Adrenal gland (tissue), 12 donors: ENCODE data around the gene SCN2A. TPM values are rescaled to one million over a fixed set of nuclear protein-coding genes. Genes with fewer than 3 reads are reported as not detected.
"Not testable (repeated sequence)": the region's sequence is repeated elsewhere in the genome, so short reads cannot be mapped to it uniquely, and the experiment has no call there.

Experiments used
- DNase-seq, 7 donors: peaks; one replicate each; pipeline ENCODE4 v3.0.0-alpha.2; 2019 to 2020
- H3K27ac ChIP-seq, 5 donors: fragments of 200-600 bp; sonication (generic) in 4 of 5; 1 replicate in 3 of 5; 2 replicates in 2 of 5; pipeline versions ENCODE4 v1.5.1 to v1.8.0; 2016 to 2020; ENCODE audit warnings: mild to moderate bottlenecking in 1 of 5
- H3K27me3 ChIP-seq: fragments of 200-600 bp; 2 replicates; pipeline ENCODE4 v1.8.0; 2021
- H3K36me3 ChIP-seq, 2 donors: fragments of 200-600 bp; replicated peaks in 1 of 2; 1 replicate in 1 of 2; 2 replicates in 1 of 2; pipeline versions ENCODE4 v1.5.1 to v1.8.0; 2018 to 2022
- H3K4me1 ChIP-seq, 2 donors: fragments of 200-600 bp; replicated peaks in 1 of 2; 1 replicate in 1 of 2; 2 replicates in 1 of 2; pipeline versions ENCODE4 v1.5.1 to v1.8.0; 2018 to 2021
- H3K4me3 ChIP-seq, 4 donors: fragments of 200-600 bp; sonication (generic) in 3 of 4; one replicate each; pipeline ENCODE4 v1.5.1; 2016 to 2018
- H3K9me3 ChIP-seq, 3 donors: fragments of 200-600 bp; sonication (generic) in 1 of 3; replicated peaks in 1 of 3; 1 replicate in 2 of 3; 2 replicates in 1 of 3; pipeline versions ENCODE4 v1.5.1 to v1.8.0; 2016 to 2021
- POLR2A ChIP-seq, 2 donors: fragments of 450-650 bp; IDR thresholded peaks; one replicate each; pipeline ENCODE4 v1.6.1; 2017; ENCODE audit warnings: antibody characterized with exemption in 2 of 2, mild to moderate bottlenecking in 2 of 2, moderate library complexity in 1 of 2
- WGBS, 4 donors: extraction: QIAGEN DNeasy Blood & Tissue Kit in 2 of 4; methylation state at CpG; one replicate each; pipeline versions ENCODE4 v1.1.5 to v1.1.7; 2013 to 2017; 5-methylcytosine and 5-hydroxymethylcytosine counted together
- intact Hi-C, 2 donors: fragments of 100-400 bp; cut with DNase I; formaldehyde crosslinking; loops; one replicate each; pipeline versions ENCODE4 v1.14.1 to v1.15.0; 2022 to 2023
- polyA plus RNA-seq, 3 donors: library from polyadenylated mRNA; stranded (reverse); fragments of 200-250 nt in 2 of 3; fragments of 350-450 nt in 1 of 3; fragmentation: Illumina TruSeq in 1 of 3; extraction: RNeasy Lipid Tissue Mini Kit (QIAGEN cat#74804) in 1 of 3; gene quantifications; one replicate each; pipeline ENCODE4 v1.2.3, GENCODE V29; 2013 to 2014
- total RNA-seq, 9 donors: library from RNA; depleted of rRNA in 4 of 9; stranded (reverse); fragments of >200 nt in 4 of 9; fragments of 120-200 nt in 1 of 9; fragmentation: NEBNext Ultra II Directional in 1 of 9; extraction: Animal tissue kit (Norgen Biotek cat#: 25700) in 1 of 9; gene quantifications; one replicate each; pipeline versions ENCODE4 v1.1.0 to v1.2.4, GENCODE V29; 2013 to 2023
- TF ChIP-seq, protein P1 (sequence below), 6 experiments: fragments of 450-650 bp in 4 of 6; fragments of 200-600 bp in 2 of 6; sonication (generic) in 1 of 6; IDR thresholded peaks; 1 replicate in 5 of 6; 2 replicates in 1 of 6; pipeline versions ENCODE4 v1.5.1 to v1.8.0; 2016 to 2021; ENCODE audit warnings: antibody characterized with exemption in 6 of 6, mild to moderate bottlenecking in 2 of 6, moderate library complexity in 1 of 6
- donor health status: healthy with polysubstance abuse.
- donor health status: Bipolar disorder and iron deficiency.
- donor health status: DM: yes; HTN: yes; CAD: no.
- donor health status: DM: no; HTN: no; CAD: no.
- donor health status: DM: no; HTN: no; CAD: no.
- donor health status: DM: yes; HTN: yes; CAD: no.

SCN2A gene
- total and polyA plus RNA-seq, 12 donors: 0.34 to 3.5 (median 1.1) TPM

DNA sequence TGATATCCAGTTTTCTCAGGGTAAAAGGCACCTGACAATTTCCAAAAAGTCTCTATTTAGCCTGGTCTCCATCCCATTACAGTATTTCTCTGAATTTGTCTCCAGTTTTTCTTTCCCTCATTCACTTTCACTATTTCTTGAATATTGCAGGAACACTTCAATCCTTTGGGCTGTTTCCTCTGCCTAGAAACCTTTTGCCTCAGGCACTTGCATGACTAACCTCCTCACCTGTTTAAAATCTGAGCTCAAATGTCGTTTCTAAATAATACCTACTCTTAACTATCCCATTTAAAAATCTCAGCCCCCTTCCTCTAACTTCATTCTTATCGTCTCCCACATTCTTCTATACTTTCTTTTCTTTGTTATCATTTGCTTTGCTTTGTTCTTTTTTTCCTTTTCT lies 9.0 kb downstream of the SCN2A start:
- DNase-seq: no peak
- H3K27me3 ChIP-seq: no peaks in the 10 kb centered on the region
- H3K27ac ChIP-seq: no peak overlapping the region
- intact Hi-C loops: loop anchor here (10.0 kb wide), 1 partner anchor 47 kb away; no protein-coding TSS in a partner anchor
- TF ChIP-seq POLR2A (IDR thresholded peaks at IDR 0.05): no peak
- TF ChIP-seq, protein P1, sequence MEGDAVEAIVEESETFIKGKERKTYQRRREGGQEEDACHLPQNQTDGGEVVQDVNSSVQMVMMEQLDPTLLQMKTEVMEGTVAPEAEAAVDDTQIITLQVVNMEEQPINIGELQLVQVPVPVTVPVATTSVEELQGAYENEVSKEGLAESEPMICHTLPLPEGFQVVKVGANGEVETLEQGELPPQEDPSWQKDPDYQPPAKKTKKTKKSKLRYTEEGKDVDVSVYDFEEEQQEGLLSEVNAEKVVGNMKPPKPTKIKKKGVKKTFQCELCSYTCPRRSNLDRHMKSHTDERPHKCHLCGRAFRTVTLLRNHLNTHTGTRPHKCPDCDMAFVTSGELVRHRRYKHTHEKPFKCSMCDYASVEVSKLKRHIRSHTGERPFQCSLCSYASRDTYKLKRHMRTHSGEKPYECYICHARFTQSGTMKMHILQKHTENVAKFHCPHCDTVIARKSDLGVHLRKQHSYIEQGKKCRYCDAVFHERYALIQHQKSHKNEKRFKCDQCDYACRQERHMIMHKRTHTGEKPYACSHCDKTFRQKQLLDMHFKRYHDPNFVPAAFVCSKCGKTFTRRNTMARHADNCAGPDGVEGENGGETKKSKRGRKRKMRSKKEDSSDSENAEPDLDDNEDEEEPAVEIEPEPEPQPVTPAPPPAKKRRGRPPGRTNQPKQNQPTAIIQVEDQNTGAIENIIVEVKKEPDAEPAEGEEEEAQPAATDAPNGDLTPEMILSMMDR (IDR thresholded peaks at IDR 0.05): no peak
- no peaks in the 10 kb centered on the region for H3K9me3 ChIP-seq
- H3K4me1 ChIP-seq: no peaks in the 10 kb centered on the region
- H3K36me3 ChIP-seq: no peaks in the 10 kb centered on the region
- 49 to 59% (median 58%) methylated on average over 2 of the region's 2 CpGs for WGBS, 4 donors
- no peak overlapping the region for H3K4me3 ChIP-seq

DNA sequence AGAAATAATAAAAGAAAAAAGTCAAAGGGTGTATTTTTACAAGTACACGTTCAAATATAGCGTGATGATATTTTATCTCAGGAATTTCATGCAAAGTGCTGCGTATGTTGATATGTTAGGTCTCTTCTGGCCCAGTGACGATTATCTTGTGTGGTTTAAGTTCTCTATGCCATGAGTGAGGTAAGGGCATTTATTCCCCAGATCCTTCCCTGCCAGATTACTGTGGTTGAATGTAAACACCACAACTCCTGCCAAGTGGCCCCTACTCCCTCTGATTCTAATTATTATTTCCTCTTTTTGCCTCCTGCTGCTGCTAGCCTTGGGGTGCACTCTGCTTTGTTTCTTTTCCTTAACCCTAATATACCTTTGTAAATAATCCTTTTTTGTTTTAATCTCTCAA lies 12.2 kb downstream of the SCN2A start:
- TF ChIP-seq, protein P1 (IDR thresholded peaks at IDR 0.05): no peak
- no peak for TF ChIP-seq POLR2A (IDR thresholded peaks at IDR 0.05)
- 65 to 75% (median 71%) methylated on average over 4 of the region's 4 CpGs for whole genome bisulfite sequencing, 4 donors
- intact Hi-C loops: no loop called here
- Histone ChIP-seq H3K27ac (no peak overlapping the region), H3K4me3 (no peak overlapping the region), H3K9me3 (no peaks in the 10 kb centered on the region), H3K27me3 (no peaks in the 10 kb centered on the region), H3K4me1 (no peaks in the 10 kb centered on the region), H3K36me3 (no peaks in the 10 kb centered on the region)
- DNase-seq: no peak

DNA sequence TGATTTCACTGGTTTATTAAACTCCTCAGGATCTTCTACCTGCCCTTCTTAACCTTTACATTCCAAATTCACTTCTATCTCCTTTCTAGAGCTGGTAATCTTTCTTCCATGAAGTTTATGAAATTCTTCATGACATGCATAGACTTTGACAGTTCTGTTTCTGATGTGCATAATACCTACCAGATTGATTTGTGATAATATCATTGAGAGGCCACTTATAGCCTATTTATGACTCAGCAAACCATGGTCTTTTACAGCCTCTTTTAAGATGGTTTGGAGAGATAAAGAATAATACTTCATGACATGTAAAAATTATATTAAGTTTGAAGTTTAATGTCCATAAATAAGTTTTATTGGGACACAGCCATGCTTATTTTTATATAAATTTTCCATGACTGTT lies 14.0 kb downstream of the SCN2A start:
- intact Hi-C loops: no loop called here
- Histone ChIP-seq H3K4me1 (no peaks in the 10 kb centered on the region), H3K4me3 (no peak overlapping the region), H3K27me3 (no peaks in the 10 kb centered on the region), H3K36me3 (no peaks in the 10 kb centered on the region), H3K9me3 (no peaks in the 10 kb centered on the region), H3K27ac (no peak overlapping the region)
- TF ChIP-seq POLR2A (IDR thresholded peaks at IDR 0.05): no peak
- TF ChIP-seq, protein P1 (IDR thresholded peaks at IDR 0.05): no peak
- no peak for DNase-seq

DNA sequence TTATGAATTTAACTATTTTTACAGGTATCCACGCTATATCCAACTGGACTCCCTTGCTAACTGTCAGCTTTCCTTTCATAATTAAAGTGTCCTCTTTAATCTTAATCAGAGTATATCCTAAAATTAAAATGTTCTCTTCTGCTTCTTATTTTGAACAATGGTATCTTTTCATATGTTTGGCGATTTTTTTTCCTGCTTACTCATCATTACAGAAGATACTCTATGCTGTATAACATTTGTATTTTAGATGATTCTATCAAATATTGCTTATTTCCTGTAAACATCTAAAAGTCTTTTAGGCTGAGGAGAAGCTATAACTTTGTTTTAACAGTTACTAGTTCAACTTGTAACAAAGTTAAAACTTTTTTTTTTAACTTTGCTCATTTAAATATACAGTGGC lies 17.4 kb downstream of the SCN2A start:
- Histone ChIP-seq H3K9me3 (no peaks in the 10 kb centered on the region), H3K4me3 (no peak overlapping the region), H3K27me3 (no peaks in the 10 kb centered on the region), H3K36me3 (no peaks in the 10 kb centered on the region), H3K4me1 (no peaks in the 10 kb centered on the region), H3K27ac (no peak overlapping the region)
- intact Hi-C loops: no loop called here
- DNase-seq: no peak
- 89 to 93% (median 90%) methylated on average over 2 of the region's 2 CpGs for WGBS, 4 donors
- no peak for TF ChIP-seq POLR2A (IDR thresholded peaks at IDR 0.05)

DNA sequence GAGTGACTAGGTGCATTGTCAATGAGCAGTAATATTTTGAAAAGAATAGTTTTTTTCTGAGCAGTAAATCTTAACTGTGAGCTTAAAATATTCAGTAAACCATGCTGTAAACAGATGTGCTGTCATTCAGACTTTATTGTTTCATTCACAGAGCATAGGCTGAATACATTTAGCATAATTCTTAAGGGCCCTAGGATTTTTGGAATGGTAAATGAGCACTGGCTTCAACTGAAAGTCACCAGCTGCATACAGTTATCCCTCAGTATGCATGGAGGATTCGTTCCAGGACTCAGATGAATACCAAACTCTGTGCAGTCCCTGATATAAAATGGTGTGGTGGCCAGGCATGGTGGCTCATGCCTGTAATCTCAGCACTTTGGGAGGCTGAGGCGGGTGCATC lies 21.1 kb downstream of the SCN2A start:
- H3K4me3 ChIP-seq, DNase-seq, H3K4me1 ChIP-seq, intact Hi-C loops, H3K27me3 ChIP-seq, H3K27ac ChIP-seq, H3K9me3 ChIP-seq, H3K36me3 ChIP-seq: not testable (repeated sequence)
- 76 to 91% (median 88%) methylated on average over 1 to 2 of the region's 2 CpGs for WGBS, 4 donors
